OCI-LY7 (cell line): ENCODE results near the gene DNASE2. TPM values are rescaled to one million over a fixed set of nuclear protein-coding genes. Genes with fewer than 3 reads are reported as not detected.
"Not testable (repeated sequence)": the region's sequence is repeated elsewhere in the genome, so short reads cannot be mapped to it uniquely, and the experiment has no call there.

Experiments
- BruUV-seq: library from RNA; stranded (reverse); fragments of 400-500 nt; replicated peaks from 2 replicates; lab custom pipeline; 2021; lab: Mats Ljungman, UMichigan
- CTCF ChIA-PET: fragments of 300-600 bp; sonication (Branson Sonifier 250); formaldehyde crosslinking; loops from one replicate; lab custom pipeline; 2022; ENCODE audit warnings: antibody characterized with exemption; ENCODE audit not compliant: unreplicated experiment; lab: Charles Lee
- POLR2A ChIA-PET: fragments of 300-600 bp; sonication (Branson Sonifier 250); formaldehyde crosslinking; loops from one replicate; lab custom pipeline; 2022; ENCODE audit warnings: antibody characterized with exemption; lab: Charles Lee
- DNase-seq: peaks from one replicate; pipeline ENCODE4 v3.0.0-alpha.2; 2015; ENCODE audit warnings: low spot score
- H2AFZ ChIP-seq: fragments of 200-600 bp; sonication (generic), shearing (Covaris generic); 2 replicates; pipeline ENCODE4 v1.6.1; 2014; ENCODE audit warnings: mild to moderate bottlenecking, antibody characterized with exemption, low read length, moderate library complexity
- H3K27ac ChIP-seq: fragments of 200-600 bp; sonication (generic); 2 replicates; pipeline ENCODE4 v1.5.1; 2014; ENCODE audit warnings: mixed run types, low read depth, mild to moderate bottlenecking, moderate library complexity, low read length, inconsistent platforms; ENCODE audit not compliant: poor library complexity, severe bottlenecking
- H3K36me3 ChIP-seq: fragments of 200-600 bp; sonication (generic); 2 replicates; pipeline ENCODE4 v1.6.1; 2014; ENCODE audit warnings: mild to moderate bottlenecking, antibody characterized with exemption, low read length, moderate library complexity, mixed read lengths; ENCODE audit not compliant: insufficient read depth
- H3K4me1 ChIP-seq: fragments of 200-600 bp; sonication (generic); 2 replicates; pipeline ENCODE4 v1.5.1; 2014; ENCODE audit warnings: mild to moderate bottlenecking, low read length; ENCODE audit not compliant: insufficient read depth, poor library complexity, severe bottlenecking
- H3K4me2 ChIP-seq: fragments of 200-600 bp; sonication (generic); 2 replicates; pipeline ENCODE4 v1.6.1; 2014; ENCODE audit warnings: mild to moderate bottlenecking, low read length
- H3K4me3 ChIP-seq: fragments of 200-600 bp; sonication (generic); 2 replicates; pipeline ENCODE4 v1.5.1; 2014; ENCODE audit warnings: mild to moderate bottlenecking, low read depth, low read length; ENCODE audit not compliant: poor library complexity, severe bottlenecking
- H3K79me2 ChIP-seq: fragments of 200-600 bp; sonication (generic); 2 replicates; pipeline ENCODE4 v1.6.1; 2016; ENCODE audit warnings: low read depth, mild to moderate bottlenecking, low read length, moderate library complexity, mixed read lengths; ENCODE audit not compliant: insufficient read depth
- H3K9me2 ChIP-seq: fragments of 200-600 bp; sonication (generic); 2 replicates; pipeline ENCODE4 v1.6.1; 2016; ENCODE audit warnings: mild to moderate bottlenecking, low read length, mixed read lengths; ENCODE audit not compliant: insufficient read depth
- H3K9me3 ChIP-seq: fragments of 200-600 bp; sonication (generic); 2 replicates; pipeline ENCODE4 v1.6.1; 2014; ENCODE audit warnings: mild to moderate bottlenecking, mixed run types, low read length, mixed read lengths
- H4K20me1 ChIP-seq: fragments of 200-600 bp; sonication (generic); 2 replicates; pipeline ENCODE4 v1.6.1; 2014; ENCODE audit warnings: mild to moderate bottlenecking, antibody characterized with exemption, low read length, moderate library complexity, mixed read lengths; ENCODE audit not compliant: insufficient read depth
- CTCF ChIP-seq: fragments of 200-600 bp; sonication (generic); conservative IDR thresholded peaks from 2 replicates; pipeline ENCODE4 v1.5.1; 2014; ENCODE audit warnings: mild to moderate bottlenecking, antibody characterized with exemption, low read length, moderate library complexity, mixed read lengths
- EZH2phosphoT487 ChIP-seq: fragments of 200-600 bp; sonication (generic); IDR thresholded peaks from 2 replicates; pipeline ENCODE4 v1.6.1; 2018; ENCODE audit warnings: low read depth, borderline replicate concordance, mild to moderate bottlenecking, mixed run types, antibody characterized with exemption, low read length, moderate library complexity, mixed read lengths
- intact Hi-C: fragments of 100-400 bp; cut with micrococcal nuclease; formaldehyde crosslinking; loops from one replicate; pipeline ENCODE4 v1.10.0; 2022; ENCODE audit not compliant: unreplicated experiment
- total RNA-seq, 2 experiments: library from RNA; depleted of rRNA in 1 of 2; stranded (reverse); fragments of >200 nt in 1 of 2; shearing (Covaris generic) in 1 of 2; gene quantifications; 2 replicates each; pipeline ENCODE4 v1.2.3, GENCODE V29; 2014 to 2022

Gene DNASE2
- total RNA-seq, 2 experiments from 2014 or later = 32.4 to 33.7 TPM

- no peak for TF ChIP-seq EZH2phosphoT487
- no peak for TF ChIP-seq CTCF
- Histone ChIP-seq H3K9me3 (no peaks in the 10 kb centered on the region), H4K20me1 (no peaks in the 10 kb centered on the region), H3K4me1 (peaks cover 12% of the 10 kb centered on the region), H3K4me2 (no peak overlapping the region), H3K4me3 (no peak overlapping the region), H2AFZ (no peak overlapping the region), H3K27ac (no peak overlapping the region), H3K79me2 (no peaks in the 10 kb centered on the region), H3K9me2 (no peaks in the 10 kb centered on the region), H3K36me3 (peaks cover 23% of the 10 kb centered on the region)
- ChIA-PET POLR2A (no interaction called here), CTCF (no interaction called here)
- BruUV-seq = no TSS peak
- no peak for DNase-seq
- intact Hi-C loops = no loop called here
Observed at GRCh38 chr19:12918253-12918652, 37.0 kb upstream of the DNASE2 start.

GRCh38 chr19:12915860-12916259, 34.6 kb upstream of the DNASE2 start:
- H3K9me2 ChIP-seq, POLR2A ChIA-PET, H2AFZ ChIP-seq, H3K4me3 ChIP-seq, intact Hi-C loops, CTCF ChIA-PET, H3K36me3 ChIP-seq, BruUV-seq, H4K20me1 ChIP-seq, DNase-seq, H3K4me2 ChIP-seq, H3K9me3 ChIP-seq, H3K27ac ChIP-seq, H3K79me2 ChIP-seq: not testable (repeated sequence)
- H3K4me1 ChIP-seq = peaks cover 12% of the 10 kb centered on the region

GRCh38 chr19:12913851-12914690, 32.8 kb upstream of the DNASE2 start:
- CTCF ChIA-PET = no interaction called here
- Histone ChIP-seq H3K4me3 (no peak overlapping the region), H3K4me2 (peak overlapping the region; percentile 4; the same call in 1 of the 2 replicates), H3K9me2 (no peaks in the 10 kb centered on the region), H2AFZ (no peak overlapping the region), H3K79me2 (no peaks in the 10 kb centered on the region), H3K27ac (no peak overlapping the region), H3K4me1 (peaks cover 7% of the 10 kb centered on the region), H4K20me1 (no peaks in the 10 kb centered on the region), H3K9me3 (no peaks in the 10 kb centered on the region), H3K36me3 (no peaks in the 10 kb centered on the region)
- BruUV-seq = no TSS peak
- TF ChIP-seq EZH2phosphoT487 = no peak
- TF ChIP-seq CTCF = no peak
- POLR2A ChIA-PET = interaction anchor here (1.0 kb wide), 1 partner anchor 33 kb away, joined by 3 read pairs; the partner anchor contains the start of gene DNASE2
- intact Hi-C loops = no loop called here
- peak; percentile 19 for DNase-seq
